Ectodermal cell (in vitro differentiated cells): ENCODE measurements around the gene CYP46A1.
A peak's percentile ranks its signal among the peaks of the same experiment; 100 is the strongest.

Source experiments
- H3K27ac ChIP-seq: 2 replicates; pipeline ENCODE4 v1.7.0; 2013; ENCODE audit warnings: mild to moderate bottlenecking, low read depth, low read length; ENCODE audit not compliant: insufficient read depth, poor library complexity, severe bottlenecking
- H3K27me3 ChIP-seq: 2 replicates; pipeline ENCODE4 v1.7.0; 2013; ENCODE audit warnings: mild to moderate bottlenecking, low read length; ENCODE audit not compliant: insufficient read depth, control insufficient read depth, poor library complexity, severe bottlenecking
- H3K36me3 ChIP-seq: one replicate; pipeline ENCODE4 v1.7.0; 2013; ENCODE audit warnings: low read length; ENCODE audit not compliant: control insufficient read depth, insufficient read depth
- H3K4me1 ChIP-seq: one replicate; pipeline ENCODE4 v1.7.0; 2013; ENCODE audit warnings: low read length; ENCODE audit not compliant: control insufficient read depth, insufficient read depth
- H3K4me3 ChIP-seq: 2 replicates; pipeline ENCODE4 v1.7.0; 2013; ENCODE audit warnings: low read depth, low read length, control low read depth; ENCODE audit not compliant: insufficient read depth
- H3K9me3 ChIP-seq: 2 replicates; pipeline ENCODE4 v1.7.0; 2013; ENCODE audit warnings: mild to moderate bottlenecking, low read length, moderate library complexity; ENCODE audit not compliant: control insufficient read depth
- WGBS, 2 experiments: methylation state at CpG; one replicate each; pipeline ENCODE4 v1.1.7; 2013; ENCODE audit warnings: missing lambda C conversion rate in 2 of 2; 5-methylcytosine and 5-hydroxymethylcytosine counted together

The CYP46A1 gene

GRCh38 chr14:99728231-99728920, 44.3 kb downstream of the CYP46A1 start:
- no peaks in the 10 kb centered on the region for H3K27me3 ChIP-seq
- H3K4me1 ChIP-seq: peaks cover 7% of the 10 kb centered on the region
- H3K4me3 ChIP-seq: no peak overlapping the region
- H3K9me3 ChIP-seq: no peaks in the 10 kb centered on the region
- 92 to 93% methylated on average over 16 of the region's 16 CpGs for WGBS, 2 experiments
- H3K27ac ChIP-seq: no peak overlapping the region
- no peaks in the 10 kb centered on the region for H3K36me3 ChIP-seq

GRCh38 chr14:99728981-99729451, 44.9 kb downstream of the CYP46A1 start:
- no peak overlapping the region for H3K4me3 ChIP-seq
- 86 to 88% methylated on average over 4 of the region's 4 CpGs for WGBS, 2 experiments
- no peaks in the 10 kb centered on the region for H3K27me3 ChIP-seq
- H3K4me1 ChIP-seq: peaks cover 7% of the 10 kb centered on the region
- no peak overlapping the region for H3K27ac ChIP-seq
- H3K36me3 ChIP-seq: no peaks in the 10 kb centered on the region
- H3K9me3 ChIP-seq: no peaks in the 10 kb centered on the region

GRCh38 chr14:99729991-99730875, 46.1 kb downstream of the CYP46A1 start:
- H3K27ac ChIP-seq: peak overlapping the region; percentile 44
- H3K4me3 ChIP-seq: peak overlapping the region; percentile 57
- no peaks in the 10 kb centered on the region for H3K36me3 ChIP-seq
- WGBS, 2 experiments: 1 to 2% methylated on average over 75 of the region's 75 CpGs
- no peaks in the 10 kb centered on the region for H3K27me3 ChIP-seq
- H3K9me3 ChIP-seq: no peaks in the 10 kb centered on the region
- H3K4me1 ChIP-seq: peaks cover 10% of the 10 kb centered on the region

- no peaks in the 10 kb centered on the region for H3K9me3 ChIP-seq
- no peaks in the 10 kb centered on the region for H3K36me3 ChIP-seq
- no peaks in the 10 kb centered on the region for H3K27me3 ChIP-seq
- H3K4me3 ChIP-seq: peak overlapping the region; percentile 57
- peaks cover 10% of the 10 kb centered on the region for H3K4me1 ChIP-seq
- WGBS, 2 experiments: 76 to 80% methylated on average over 12 to 13 of the region's 13 CpGs
- peak overlapping the region; percentile 26 for H3K27ac ChIP-seq
Observed at GRCh38 chr14:99730876-99731546, 46.9 kb downstream of the CYP46A1 start.

GRCh38 chr14:99731547-99732435, 47.7 kb downstream of the CYP46A1 start:
- Histone ChIP-seq H3K4me3 (no peak overlapping the region), H3K27ac (no peak overlapping the region), H3K9me3 (no peaks in the 10 kb centered on the region), H3K4me1 (peaks cover 11% of the 10 kb centered on the region), H3K36me3 (no peaks in the 10 kb centered on the region), H3K27me3 (no peaks in the 10 kb centered on the region)
- 92% methylated on average over 32 of the region's 32 CpGs for WGBS, 2 experiments

- Histone ChIP-seq H3K9me3 (no peaks in the 10 kb centered on the region), H3K36me3 (no peaks in the 10 kb centered on the region), H3K27ac (no peak overlapping the region), H3K4me3 (no peak overlapping the region), H3K4me1 (peaks cover 19% of the 10 kb centered on the region), H3K27me3 (no peaks in the 10 kb centered on the region)
- 93 to 94% methylated on average over 23 of the region's 23 CpGs for WGBS, 2 experiments
Observed at GRCh38 chr14:99732436-99733210, 48.5 kb downstream of the CYP46A1 start.

GRCh38 chr14:99733211-99733539, 49.1 kb downstream of the CYP46A1 start:
- H3K9me3 ChIP-seq: no peaks in the 10 kb centered on the region
- peaks cover 23% of the 10 kb centered on the region for H3K4me1 ChIP-seq
- no peak overlapping the region for H3K27ac ChIP-seq
- no peaks in the 10 kb centered on the region for H3K27me3 ChIP-seq
- no peak overlapping the region for H3K4me3 ChIP-seq
- WGBS, 2 experiments: 90 to 91% methylated on average over 6 of the region's 6 CpGs
- no peaks in the 10 kb centered on the region for H3K36me3 ChIP-seq

- Histone ChIP-seq H3K36me3 (no peaks in the 10 kb centered on the region), H3K27me3 (no peaks in the 10 kb centered on the region), H3K9me3 (no peaks in the 10 kb centered on the region), H3K27ac (no peak overlapping the region), H3K4me1 (peaks cover 23% of the 10 kb centered on the region), H3K4me3 (no peak overlapping the region)
- WGBS, 2 experiments: 94% methylated on average over 26 of the region's 26 CpGs
Observed at GRCh38 chr14:99733540-99734405, 49.7 kb downstream of the CYP46A1 start.
